HepG2 (cell line): ENCODE measurements around the gene ST6GALNAC4. TPM values are rescaled to one million over a fixed set of nuclear protein-coding genes. Genes with fewer than 3 reads are reported as not detected.
A peak's percentile ranks its signal among the peaks of the same experiment; 100 is the strongest.

Source experiments
- GABPB1 ChIP-seq: IDR thresholded peaks from 2 replicates; pipeline ENCODE4 v1.6.1; 2016; ENCODE audit warnings: mild to moderate bottlenecking, missing genetic modification reagents, moderate library complexity, missing compliant biosample characterization
- GATAD1 ChIP-seq: IDR thresholded peaks from 2 replicates; pipeline ENCODE4 v1.6.1; 2016; ENCODE audit warnings: missing genetic modification reagents, missing compliant biosample characterization
- HNRNPH1 ChIP-seq: fragments of 200-400 bp; formaldehyde crosslinking; optimal IDR thresholded peaks from 2 replicates; pipeline ENCODE3; 2017; ENCODE audit warnings: mild to moderate bottlenecking, low read depth, low read length
- KDM2A ChIP-seq: sonication (generic); formaldehyde crosslinking; IDR thresholded peaks from 2 replicates; pipeline ENCODE4 v1.4.0; 2020; ENCODE audit warnings: low read depth, missing genetic modification reagents, borderline replicate concordance
- MXD4 ChIP-seq: IDR thresholded peaks from 2 replicates; pipeline ENCODE4 v1.6.1; 2016; ENCODE audit warnings: mild to moderate bottlenecking, missing biosample characterization, missing genetic modification reagents
- NCOR1 ChIP-seq: fragments of 200-600 bp; sonication (generic); IDR thresholded peaks from 2 replicates; pipeline ENCODE4 v1.7.0; 2017; ENCODE audit warnings: antibody characterized with exemption, low read length, borderline replicate concordance
- PHB2 ChIP-seq: fragments of 450-650 bp; IDR thresholded peaks from 2 replicates; pipeline ENCODE4 v1.6.1; 2018; ENCODE audit not compliant: partially characterized antibody
- SIX4 ChIP-seq: sonication (generic); formaldehyde crosslinking; IDR thresholded peaks from 2 replicates; pipeline ENCODE4 v1.4.0; 2020; ENCODE audit warnings: missing genetic modification reagents
- SRSF9 ChIP-seq: fragments of 200-400 bp; formaldehyde crosslinking; IDR thresholded peaks from 2 replicates; pipeline ENCODE4 v1.6.1; 2018; ENCODE audit warnings: borderline replicate concordance, mild to moderate bottlenecking, low read depth, low read length; ENCODE audit not compliant: insufficient read depth, poor library complexity, severe bottlenecking
- TEAD2 ChIP-seq: sonication (generic); formaldehyde crosslinking; IDR thresholded peaks from 2 replicates; pipeline ENCODE4 v1.9.0; 2021; ENCODE audit warnings: missing genetic modification reagents
- XRCC5 ChIP-seq: fragments of 200-400 bp; formaldehyde crosslinking; optimal IDR thresholded peaks from 2 replicates; pipeline ENCODE3; 2017; ENCODE audit warnings: mild to moderate bottlenecking, low read length
- YEATS2 ChIP-seq: sonication (generic); formaldehyde crosslinking; IDR thresholded peaks from 2 replicates; pipeline ENCODE4 v1.4.0; 2020; ENCODE audit warnings: missing genetic modification reagents, borderline replicate concordance
- YY1 ChIP-seq: IDR thresholded peaks from 2 replicates; pipeline ENCODE4 v1.6.1; 2011; ENCODE audit warnings: low read length, low read depth, moderate library complexity, mild to moderate bottlenecking; ENCODE audit not compliant: insufficient read depth, insufficient replicate concordance
- ZBTB7A ChIP-seq: sonication (generic); formaldehyde crosslinking; IDR thresholded peaks from 2 replicates; pipeline ENCODE4 v1.8.0; 2022; ENCODE audit warnings: mild to moderate bottlenecking, missing genetic modification reagents
- ZKSCAN8 ChIP-seq: IDR thresholded peaks from 2 replicates; pipeline ENCODE4 v1.6.1; 2016; ENCODE audit warnings: borderline replicate concordance, missing genetic modification reagents, missing compliant biosample characterization
- ZNF383 ChIP-seq: sonication (generic); formaldehyde crosslinking; IDR thresholded peaks from 2 replicates; pipeline ENCODE4 v1.4.0; 2020; ENCODE audit warnings: missing genetic modification reagents, mild to moderate bottlenecking, borderline replicate concordance
- ZNF564 ChIP-seq: sonication (generic); formaldehyde crosslinking; IDR thresholded peaks from 2 replicates; pipeline ENCODE4 v1.8.1; 2023; ENCODE audit warnings: mild to moderate bottlenecking, missing genetic modification reagents
- ZNF775 ChIP-seq: sonication (generic); formaldehyde crosslinking; IDR thresholded peaks from 2 replicates; pipeline ENCODE4 v1.4.0; 2020; ENCODE audit warnings: missing genetic modification reagents, mild to moderate bottlenecking, moderate library complexity, borderline replicate concordance
- ZNF781 ChIP-seq: sonication (generic); formaldehyde crosslinking; IDR thresholded peaks from 2 replicates; pipeline ENCODE4 v1.5.1; 2020; ENCODE audit warnings: borderline replicate concordance, mild to moderate bottlenecking, missing genetic modification reagents; ENCODE audit errors: not compliant biosample characterization
- polyA plus RNA-seq, 8 experiments: library from polyadenylated mRNA; depleted of rRNA in 3 of 8; stranded (reverse) in 7 of 8; unstranded in 1 of 8; fragments of >200 nt; fragmentation: Illumina TruSeq in 4 of 8; extraction: Trizol in 4 of 8; gene quantifications; 2 replicates each; pipeline versions ENCODE4 v1.2.1 to v1.2.3, GENCODE V29; 2011 to 2016; ENCODE audit warnings: low read depth in 4 of 8, missing spikeins in 1 of 8, mixed read lengths in 1 of 8; ENCODE audit not compliant: insufficient read depth in 1 of 8
- total RNA-seq, 5 experiments: library from RNA; depleted of rRNA; stranded (reverse); fragments of >200 nt; fragmentation: Illumina TruSeq; extraction: Trizol; gene quantifications; 2 replicates each; pipeline ENCODE4 v1.2.3, GENCODE V29; 2016; ENCODE audit warnings: low read depth in 1 of 5
- TF ChIP-seq, protein P1 (sequence below): sonication (generic); formaldehyde crosslinking; IDR thresholded peaks from 2 replicates; pipeline ENCODE4 v1.8.0; 2022; ENCODE audit warnings: missing genetic modification reagents, low read depth, mild to moderate bottlenecking, borderline replicate concordance
- TF ChIP-seq, protein P2 (sequence below): sonication (generic); formaldehyde crosslinking; IDR thresholded peaks from 2 replicates; pipeline ENCODE4 v1.4.0; 2020; ENCODE audit warnings: missing genetic modification reagents
- TF ChIP-seq, protein P3 (sequence below): sonication (generic); formaldehyde crosslinking; IDR thresholded peaks from 2 replicates; pipeline ENCODE4 v1.5.0; 2020; ENCODE audit warnings: mild to moderate bottlenecking, missing genetic modification reagents

Gene ST6GALNAC4
- total and polyA plus RNA-seq, 2 of the 13 experiments (the other 11 are each of a cell fraction or from before 2014, with no cell fraction given), result 18.8 to 27.7 TPM

DNA sequence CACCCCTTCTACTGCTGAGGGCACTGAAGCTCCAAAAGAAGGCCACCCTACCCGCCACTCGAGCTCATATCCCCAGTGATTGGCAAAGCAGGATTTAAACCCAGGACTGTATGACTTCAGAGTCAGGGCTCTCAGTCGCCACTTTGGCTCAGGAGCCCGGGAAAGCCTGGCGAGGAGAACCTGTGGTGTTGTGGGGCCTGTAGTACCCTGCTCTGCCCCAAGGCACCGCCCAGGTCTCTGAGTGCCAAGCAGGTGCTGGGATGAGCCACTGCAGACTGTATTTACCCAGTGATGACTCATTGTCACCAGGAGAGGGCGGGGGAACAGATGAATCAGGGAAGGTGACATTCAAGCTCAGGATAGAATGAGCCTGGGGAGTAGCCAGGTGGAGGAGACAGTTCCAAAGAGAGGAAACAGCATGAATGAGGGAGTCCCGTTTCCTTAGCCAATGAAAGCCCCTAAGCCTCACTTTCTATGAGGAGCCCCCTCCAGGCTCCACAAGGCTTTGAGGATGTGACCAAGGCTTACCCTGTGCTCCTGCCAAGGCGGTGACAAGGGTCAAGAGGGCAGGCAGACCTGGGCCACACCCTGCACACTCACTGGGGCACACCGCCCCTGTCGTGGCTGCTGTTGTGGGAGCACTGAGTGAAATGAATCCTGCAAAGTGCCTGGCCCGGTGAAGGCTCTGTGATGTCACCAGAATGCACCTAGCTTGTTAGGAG, 38.6 kb upstream of the ST6GALNAC4 start (continued):
- TF ChIP-seq ZNF564 (CRISPR knock-in tag) (no peak), YEATS2 (CRISPR knock-in tag) (peak; percentile 40; the same call in 1 of the 2 replicates), ZNF781 (no peak), ZBTB7A (CRISPR knock-in tag) (no peak), GATAD1 (no peak), ZNF383 (CRISPR knock-in tag) (no peak), NCOR1 (no peak), ZNF775 (CRISPR knock-in tag) (no peak), SIX4 (CRISPR knock-in tag) (no peak), GABPB1 (CRISPR knock-in tag) (no peak), TEAD2 (no peak), SRSF9 (no peak), XRCC5 (peak; percentile 91), MXD4 (CRISPR knock-in tag) (no peak), YY1 (peak; percentile 30), PHB2 (no peak), ZKSCAN8 (CRISPR knock-in tag) (no peak; the same call in 1 of the 2 replicates), HNRNPH1 (no peak), KDM2A (CRISPR knock-in tag) (peak; percentile 29; the same call in 1 of the 2 replicates)
- TF ChIP-seq, protein P1, sequence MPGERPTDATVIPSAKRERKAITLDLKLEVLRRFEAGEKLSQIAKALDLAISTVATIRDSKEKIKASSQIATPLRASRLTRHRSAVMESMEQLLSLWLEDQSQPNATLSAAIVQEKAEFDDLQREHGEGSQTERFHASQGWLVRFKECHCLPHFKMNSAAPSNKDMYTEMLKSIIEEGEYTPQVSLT (CRISPR knock-in tag), result no peak
- TF ChIP-seq, protein P2, sequence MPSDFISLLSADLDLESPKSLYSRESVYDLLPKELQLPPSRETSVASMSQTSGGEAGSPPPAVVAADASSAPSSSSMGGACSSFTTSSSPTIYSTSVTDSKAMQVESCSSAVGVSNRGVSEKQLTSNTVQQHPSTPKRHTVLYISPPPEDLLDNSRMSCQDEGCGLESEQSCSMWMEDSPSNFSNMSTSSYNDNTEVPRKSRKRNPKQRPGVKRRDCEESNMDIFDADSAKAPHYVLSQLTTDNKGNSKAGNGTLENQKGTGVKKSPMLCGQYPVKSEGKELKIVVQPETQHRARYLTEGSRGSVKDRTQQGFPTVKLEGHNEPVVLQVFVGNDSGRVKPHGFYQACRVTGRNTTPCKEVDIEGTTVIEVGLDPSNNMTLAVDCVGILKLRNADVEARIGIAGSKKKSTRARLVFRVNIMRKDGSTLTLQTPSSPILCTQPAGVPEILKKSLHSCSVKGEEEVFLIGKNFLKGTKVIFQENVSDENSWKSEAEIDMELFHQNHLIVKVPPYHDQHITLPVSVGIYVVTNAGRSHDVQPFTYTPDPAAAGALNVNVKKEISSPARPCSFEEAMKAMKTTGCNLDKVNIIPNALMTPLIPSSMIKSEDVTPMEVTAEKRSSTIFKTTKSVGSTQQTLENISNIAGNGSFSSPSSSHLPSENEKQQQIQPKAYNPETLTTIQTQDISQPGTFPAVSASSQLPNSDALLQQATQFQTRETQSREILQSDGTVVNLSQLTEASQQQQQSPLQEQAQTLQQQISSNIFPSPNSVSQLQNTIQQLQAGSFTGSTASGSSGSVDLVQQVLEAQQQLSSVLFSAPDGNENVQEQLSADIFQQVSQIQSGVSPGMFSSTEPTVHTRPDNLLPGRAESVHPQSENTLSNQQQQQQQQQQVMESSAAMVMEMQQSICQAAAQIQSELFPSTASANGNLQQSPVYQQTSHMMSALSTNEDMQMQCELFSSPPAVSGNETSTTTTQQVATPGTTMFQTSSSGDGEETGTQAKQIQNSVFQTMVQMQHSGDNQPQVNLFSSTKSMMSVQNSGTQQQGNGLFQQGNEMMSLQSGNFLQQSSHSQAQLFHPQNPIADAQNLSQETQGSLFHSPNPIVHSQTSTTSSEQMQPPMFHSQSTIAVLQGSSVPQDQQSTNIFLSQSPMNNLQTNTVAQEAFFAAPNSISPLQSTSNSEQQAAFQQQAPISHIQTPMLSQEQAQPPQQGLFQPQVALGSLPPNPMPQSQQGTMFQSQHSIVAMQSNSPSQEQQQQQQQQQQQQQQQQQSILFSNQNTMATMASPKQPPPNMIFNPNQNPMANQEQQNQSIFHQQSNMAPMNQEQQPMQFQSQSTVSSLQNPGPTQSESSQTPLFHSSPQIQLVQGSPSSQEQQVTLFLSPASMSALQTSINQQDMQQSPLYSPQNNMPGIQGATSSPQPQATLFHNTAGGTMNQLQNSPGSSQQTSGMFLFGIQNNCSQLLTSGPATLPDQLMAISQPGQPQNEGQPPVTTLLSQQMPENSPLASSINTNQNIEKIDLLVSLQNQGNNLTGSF, result no peak
- TF ChIP-seq, protein P3, sequence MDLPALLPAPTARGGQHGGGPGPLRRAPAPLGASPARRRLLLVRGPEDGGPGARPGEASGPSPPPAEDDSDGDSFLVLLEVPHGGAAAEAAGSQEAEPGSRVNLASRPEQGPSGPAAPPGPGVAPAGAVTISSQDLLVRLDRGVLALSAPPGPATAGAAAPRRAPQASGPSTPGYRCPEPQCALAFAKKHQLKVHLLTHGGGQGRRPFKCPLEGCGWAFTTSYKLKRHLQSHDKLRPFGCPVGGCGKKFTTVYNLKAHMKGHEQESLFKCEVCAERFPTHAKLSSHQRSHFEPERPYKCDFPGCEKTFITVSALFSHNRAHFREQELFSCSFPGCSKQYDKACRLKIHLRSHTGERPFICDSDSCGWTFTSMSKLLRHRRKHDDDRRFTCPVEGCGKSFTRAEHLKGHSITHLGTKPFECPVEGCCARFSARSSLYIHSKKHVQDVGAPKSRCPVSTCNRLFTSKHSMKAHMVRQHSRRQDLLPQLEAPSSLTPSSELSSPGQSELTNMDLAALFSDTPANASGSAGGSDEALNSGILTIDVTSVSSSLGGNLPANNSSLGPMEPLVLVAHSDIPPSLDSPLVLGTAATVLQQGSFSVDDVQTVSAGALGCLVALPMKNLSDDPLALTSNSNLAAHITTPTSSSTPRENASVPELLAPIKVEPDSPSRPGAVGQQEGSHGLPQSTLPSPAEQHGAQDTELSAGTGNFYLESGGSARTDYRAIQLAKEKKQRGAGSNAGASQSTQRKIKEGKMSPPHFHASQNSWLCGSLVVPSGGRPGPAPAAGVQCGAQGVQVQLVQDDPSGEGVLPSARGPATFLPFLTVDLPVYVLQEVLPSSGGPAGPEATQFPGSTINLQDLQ (CRISPR knock-in tag), result no peak
